HepG2 (cell line): Measurements from ENCODE around the gene MBNL3. TPM values are rescaled to one million over a fixed set of nuclear protein-coding genes. Genes with fewer than 3 reads are reported as not detected.

Experiments
- BRCA1 ChIP-seq: sonication (generic); formaldehyde crosslinking; IDR thresholded peaks from 2 replicates; pipeline ENCODE4 v1.4.0; 2020; ENCODE audit warnings: missing genetic modification reagents
- DDIT3 ChIP-seq: sonication (generic); formaldehyde crosslinking; IDR thresholded peaks from 2 replicates; pipeline ENCODE4 v1.4.0; 2020; ENCODE audit warnings: mild to moderate bottlenecking, missing genetic modification reagents
- E2F5 ChIP-seq: sonication (generic); formaldehyde crosslinking; conservative IDR thresholded peaks from 2 replicates; pipeline ENCODE4 v1.4.0; 2020; ENCODE audit warnings: missing genetic modification reagents
- EHMT2 ChIP-seq: fragments of 200-600 bp; sonication (generic); IDR thresholded peaks from 2 replicates; pipeline ENCODE4 v1.7.0; 2017; ENCODE audit warnings: antibody characterized with exemption, low read depth, low read length, borderline replicate concordance
- FOXP4 ChIP-seq: sonication (generic); formaldehyde crosslinking; IDR thresholded peaks from 2 replicates; pipeline ENCODE4 v1.4.0; 2020; ENCODE audit warnings: missing genetic modification reagents
- MTA3 ChIP-seq: sonication (generic); formaldehyde crosslinking; IDR thresholded peaks from 2 replicates; pipeline ENCODE4 v1.4.0; 2020; ENCODE audit warnings: missing genetic modification reagents
- MXD4 ChIP-seq: IDR thresholded peaks from 2 replicates; pipeline ENCODE4 v1.6.1; 2016; ENCODE audit warnings: mild to moderate bottlenecking, missing biosample characterization, missing genetic modification reagents
- SP5 ChIP-seq: IDR thresholded peaks from 2 replicates; pipeline ENCODE4 v1.6.1; 2016; ENCODE audit warnings: low read depth, borderline replicate concordance
- TAF15 ChIP-seq: fragments of 200-400 bp; formaldehyde crosslinking; IDR thresholded peaks from one replicate; pipeline ENCODE4 v1.6.1; 2018; ENCODE audit warnings: mild to moderate bottlenecking, low read depth, low read length; ENCODE audit not compliant: poor library complexity, severe bottlenecking
- TBL1XR1 ChIP-seq: fragments of 150-350 bp; IDR thresholded peaks from 2 replicates; pipeline ENCODE4 v1.6.1; 2014; ENCODE audit warnings: borderline replicate concordance, low read length; ENCODE audit not compliant: partially characterized antibody
- TCF7L2 ChIP-seq: IDR thresholded peaks from 2 replicates; pipeline ENCODE4 v1.6.1; 2011; ENCODE audit warnings: mild to moderate bottlenecking, low read depth, low read length, moderate library complexity
- TEAD3 ChIP-seq: optimal IDR thresholded peaks from 2 replicates; pipeline ENCODE3; 2016; ENCODE audit warnings: borderline replicate concordance
- TSC22D2 ChIP-seq: sonication (generic); formaldehyde crosslinking; IDR thresholded peaks from 2 replicates; pipeline ENCODE4 v1.5.1; 2020; ENCODE audit warnings: missing genetic modification reagents, mild to moderate bottlenecking, borderline replicate concordance
- ZBTB3 ChIP-seq: sonication (generic); formaldehyde crosslinking; IDR thresholded peaks from 2 replicates; pipeline ENCODE4 v1.4.0; 2020; ENCODE audit warnings: low read depth, mild to moderate bottlenecking, moderate library complexity, missing genetic modification reagents, borderline replicate concordance
- ZBTB8A ChIP-seq: sonication (generic); formaldehyde crosslinking; IDR thresholded peaks from 2 replicates; pipeline ENCODE4 v1.4.0; 2020; ENCODE audit warnings: mild to moderate bottlenecking, low read depth, missing genetic modification reagents, borderline replicate concordance
- ZEB1 ChIP-seq: IDR thresholded peaks from 2 replicates; pipeline ENCODE4 v1.6.1; 2012; ENCODE audit warnings: mild to moderate bottlenecking, low read depth, inconsistent platforms; ENCODE audit not compliant: insufficient replicate concordance
- ZNF326 ChIP-seq: sonication (generic); formaldehyde crosslinking; IDR thresholded peaks from 2 replicates; pipeline ENCODE4 v1.4.0; 2020; ENCODE audit warnings: missing genetic modification reagents, borderline replicate concordance
- ZNF772 ChIP-seq: sonication (generic); formaldehyde crosslinking; IDR thresholded peaks from 2 replicates; pipeline ENCODE4 v1.5.0; 2020; ENCODE audit warnings: mild to moderate bottlenecking, missing genetic modification reagents
- ZNF891 ChIP-seq: sonication (generic); formaldehyde crosslinking; IDR thresholded peaks from 2 replicates; pipeline ENCODE4 v1.5.0; 2020; ENCODE audit warnings: mild to moderate bottlenecking, missing genetic modification reagents
- polyA plus RNA-seq, 8 experiments: library from polyadenylated mRNA; depleted of rRNA in 3 of 8; stranded (reverse) in 7 of 8; unstranded in 1 of 8; fragments of >200 nt; fragmentation: Illumina TruSeq in 4 of 8; extraction: Trizol in 4 of 8; gene quantifications; 2 replicates each; pipeline versions ENCODE4 v1.2.1 to v1.2.3, GENCODE V29; 2011 to 2016; ENCODE audit warnings: low read depth in 4 of 8, missing spikeins in 1 of 8, mixed read lengths in 1 of 8; ENCODE audit not compliant: insufficient read depth in 1 of 8
- total RNA-seq, 5 experiments: library from RNA; depleted of rRNA; stranded (reverse); fragments of >200 nt; fragmentation: Illumina TruSeq; extraction: Trizol; gene quantifications; 2 replicates each; pipeline ENCODE4 v1.2.3, GENCODE V29; 2016; ENCODE audit warnings: low read depth in 1 of 5
- TF ChIP-seq, protein P1 (sequence below): sonication (generic); formaldehyde crosslinking; IDR thresholded peaks from 2 replicates; pipeline ENCODE4 v1.5.1; 2020; ENCODE audit warnings: mild to moderate bottlenecking, missing genetic modification reagents, borderline replicate concordance
- TF ChIP-seq, protein P2 (sequence below): sonication (generic); formaldehyde crosslinking; IDR thresholded peaks from 2 replicates; pipeline ENCODE4 v1.5.0; 2020; ENCODE audit warnings: missing genetic modification reagents

Gene MBNL3
- total and polyA plus RNA-seq, 2 of the 13 experiments (the other 11 are each of a cell fraction or from before 2014, with no cell fraction given) = 155 to 257 TPM

GRCh38 chrX:132331000-132331399, 157.8 kb downstream of the MBNL3 start (continued):
- TF ChIP-seq ZBTB3 (CRISPR knock-in tag) (no peak), ZBTB8A (no peak), FOXP4 (peak; percentile 93; the same call in 1 of the 2 replicates), ZNF326 (no peak), TEAD3 (peak; percentile 45), ZNF772 (no peak), BRCA1 (CRISPR knock-in tag) (no peak), MTA3 (CRISPR knock-in tag) (no peak), ZNF891 (CRISPR knock-in tag) (no peak), ZEB1 (peak; percentile 87), TSC22D2 (CRISPR knock-in tag) (no peak), EHMT2 (no peak), TBL1XR1 (peak; percentile 20), TCF7L2 (peak; percentile 98), E2F5 (CRISPR knock-in tag) (no peak), MXD4 (CRISPR knock-in tag) (no peak), TAF15 (no peak), DDIT3 (CRISPR knock-in tag) (no peak), SP5 (CRISPR knock-in tag) (peak; percentile 44; the same call in 1 of the 2 replicates)
- TF ChIP-seq, protein P1, sequence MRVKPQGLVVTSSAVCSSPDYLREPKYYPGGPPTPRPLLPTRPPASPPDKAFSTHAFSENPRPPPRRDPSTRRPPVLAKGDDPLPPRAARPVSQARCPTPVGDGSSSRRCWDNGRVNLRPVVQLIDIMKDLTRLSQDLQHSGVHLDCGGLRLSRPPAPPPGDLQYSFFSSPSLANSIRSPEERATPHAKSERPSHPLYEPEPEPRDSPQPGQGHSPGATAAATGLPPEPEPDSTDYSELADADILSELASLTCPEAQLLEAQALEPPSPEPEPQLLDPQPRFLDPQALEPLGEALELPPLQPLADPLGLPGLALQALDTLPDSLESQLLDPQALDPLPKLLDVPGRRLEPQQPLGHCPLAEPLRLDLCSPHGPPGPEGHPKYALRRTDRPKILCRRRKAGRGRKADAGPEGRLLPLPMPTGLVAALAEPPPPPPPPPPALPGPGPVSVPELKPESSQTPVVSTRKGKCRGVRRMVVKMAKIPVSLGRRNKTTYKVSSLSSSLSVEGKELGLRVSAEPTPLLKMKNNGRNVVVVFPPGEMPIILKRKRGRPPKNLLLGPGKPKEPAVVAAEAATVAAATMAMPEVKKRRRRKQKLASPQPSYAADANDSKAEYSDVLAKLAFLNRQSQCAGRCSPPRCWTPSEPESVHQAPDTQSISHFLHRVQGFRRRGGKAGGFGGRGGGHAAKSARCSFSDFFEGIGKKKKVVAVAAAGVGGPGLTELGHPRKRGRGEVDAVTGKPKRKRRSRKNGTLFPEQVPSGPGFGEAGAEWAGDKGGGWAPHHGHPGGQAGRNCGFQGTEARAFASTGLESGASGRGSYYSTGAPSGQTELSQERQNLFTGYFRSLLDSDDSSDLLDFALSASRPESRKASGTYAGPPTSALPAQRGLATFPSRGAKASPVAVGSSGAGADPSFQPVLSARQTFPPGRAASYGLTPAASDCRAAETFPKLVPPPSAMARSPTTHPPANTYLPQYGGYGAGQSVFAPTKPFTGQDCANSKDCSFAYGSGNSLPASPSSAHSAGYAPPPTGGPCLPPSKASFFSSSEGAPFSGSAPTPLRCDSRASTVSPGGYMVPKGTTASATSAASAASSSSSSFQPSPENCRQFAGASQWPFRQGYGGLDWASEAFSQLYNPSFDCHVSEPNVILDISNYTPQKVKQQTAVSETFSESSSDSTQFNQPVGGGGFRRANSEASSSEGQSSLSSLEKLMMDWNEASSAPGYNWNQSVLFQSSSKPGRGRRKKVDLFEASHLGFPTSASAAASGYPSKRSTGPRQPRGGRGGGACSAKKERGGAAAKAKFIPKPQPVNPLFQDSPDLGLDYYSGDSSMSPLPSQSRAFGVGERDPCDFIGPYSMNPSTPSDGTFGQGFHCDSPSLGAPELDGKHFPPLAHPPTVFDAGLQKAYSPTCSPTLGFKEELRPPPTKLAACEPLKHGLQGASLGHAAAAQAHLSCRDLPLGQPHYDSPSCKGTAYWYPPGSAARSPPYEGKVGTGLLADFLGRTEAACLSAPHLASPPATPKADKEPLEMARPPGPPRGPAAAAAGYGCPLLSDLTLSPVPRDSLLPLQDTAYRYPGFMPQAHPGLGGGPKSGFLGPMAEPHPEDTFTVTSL (CRISPR knock-in tag) = peak; percentile 89
- TF ChIP-seq, protein P2, sequence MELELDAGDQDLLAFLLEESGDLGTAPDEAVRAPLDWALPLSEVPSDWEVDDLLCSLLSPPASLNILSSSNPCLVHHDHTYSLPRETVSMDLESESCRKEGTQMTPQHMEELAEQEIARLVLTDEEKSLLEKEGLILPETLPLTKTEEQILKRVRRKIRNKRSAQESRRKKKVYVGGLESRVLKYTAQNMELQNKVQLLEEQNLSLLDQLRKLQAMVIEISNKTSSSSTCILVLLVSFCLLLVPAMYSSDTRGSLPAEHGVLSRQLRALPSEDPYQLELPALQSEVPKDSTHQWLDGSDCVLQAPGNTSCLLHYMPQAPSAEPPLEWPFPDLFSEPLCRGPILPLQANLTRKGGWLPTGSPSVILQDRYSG = no peak
